HG03060 (cell line): Measurements from ENCODE around the gene PASK.
A peak's percentile ranks its signal among the peaks of the same experiment; 100 is the strongest.

Experiments used
- ATAC-seq: cut with Tn5 transposase; IDR thresholded peaks from one replicate; pipeline ENCODE4 v1.9.1; 2021; ENCODE audit warnings: low read depth, moderate number of reproducible peaks; ENCODE audit not compliant: unreplicated experiment

PASK gene

GRCh38 chr2:241088376-241088775 is 60.9 kb downstream of the PASK start:
- peak; percentile 27 for ATAC-seq

GRCh38 chr2:241087420-241088268 is 61.6 kb downstream of the PASK start:
- peak; percentile 51 for ATAC-seq

GRCh38 chr2:241084856-241085444 is 64.3 kb downstream of the PASK start:
- ATAC-seq = no peak

- no peak for ATAC-seq
Measured at GRCh38 chr2:241083091-241083415, 66.2 kb downstream of the PASK start.

GRCh38 chr2:241082341-241083090 is 66.8 kb downstream of the PASK start:
- no peak for ATAC-seq

- no peak for ATAC-seq
Measured at GRCh38 chr2:241081643-241082340, 67.5 kb downstream of the PASK start.

GRCh38 chr2:241081190-241081642 is 68.1 kb downstream of the PASK start:
- ATAC-seq = no peak

GRCh38 chr2:241080405-241081189 is 68.7 kb downstream of the PASK start:
- ATAC-seq = no peak

GRCh38 chr2:241074901-241075540 is 74.3 kb downstream of the PASK start:
- ATAC-seq = no peak

GRCh38 chr2:241074065-241074818 is 75.0 kb downstream of the PASK start:
- no peak for ATAC-seq

GRCh38 chr2:241073166-241074064 is 75.9 kb downstream of the PASK start:
- no peak for ATAC-seq

GRCh38 chr2:241072553-241073165 is 76.6 kb downstream of the PASK start:
- no peak for ATAC-seq

GRCh38 chr2:241072151-241072550 is 77.1 kb downstream of the PASK start:
- ATAC-seq = no peak

GRCh38 chr2:241071677-241072111 is 77.6 kb downstream of the PASK start:
- no peak for ATAC-seq

GRCh38 chr2:241070811-241071676 is 78.2 kb downstream of the PASK start:
- no peak for ATAC-seq

- ATAC-seq = no peak
Measured at GRCh38 chr2:241070361-241070760, 78.9 kb downstream of the PASK start.
